ENCODE measurements around the gene RAB11FIP3.

Gene RAB11FIP3

GRCh38 chr16:401468-402348 is 23.7 kb upstream of the RAB11FIP3 start, which contains the start of gene DECR2:
TSS of gene DECR2 (plus strand) at chr16:401885. CDS start at chr16:401964, 79 bp downstream.
- peak within 1 kb of the TSS; percentile 71 for H3K4me3 ChIP-seq (ENCODE audit: low read depth, low read length)
- peak; percentile 55 for TF ChIP-seq CTCF (IDR thresholded peaks at IDR 0.05; ENCODE audit: low read depth, low read length, missing control alignments)
- peak; percentile 47 for DNase-seq (ENCODE audit: low read depth)

- no peak for DNase-seq (ENCODE audit: low read depth)
- no peak for TF ChIP-seq CTCF (IDR thresholded peaks at IDR 0.05; ENCODE audit: low read depth, low read length, missing control alignments)
- no peak overlapping the region for H3K4me3 ChIP-seq (ENCODE audit: low read depth, low read length)
Observed at GRCh38 chr16:404971-405486, 20.4 kb upstream of the RAB11FIP3 start.

GRCh38 chr16:405548-406506 is 19.6 kb upstream of the RAB11FIP3 start:
- DNase-seq (ENCODE audit: low read depth), result no peak
- TF ChIP-seq CTCF (IDR thresholded peaks at IDR 0.05; ENCODE audit: low read depth, low read length, missing control alignments), result no peak
- no peak overlapping the region for H3K4me3 ChIP-seq (ENCODE audit: low read depth, low read length)

- no peak for DNase-seq (ENCODE audit: low read depth)
- TF ChIP-seq CTCF (IDR thresholded peaks at IDR 0.05; ENCODE audit: low read depth, low read length, missing control alignments), result no peak
- no peak overlapping the region for H3K4me3 ChIP-seq (ENCODE audit: low read depth, low read length)
Observed at GRCh38 chr16:407253-407652, 18.2 kb upstream of the RAB11FIP3 start.

GRCh38 chr16:410516-411178 is 14.8 kb upstream of the RAB11FIP3 start:
- no peak for TF ChIP-seq CTCF (IDR thresholded peaks at IDR 0.05; ENCODE audit: low read depth, low read length, missing control alignments)
- no peak for DNase-seq (ENCODE audit: low read depth)
- no peak overlapping the region for H3K4me3 ChIP-seq (ENCODE audit: low read depth, low read length)

GRCh38 chr16:411576-412265 is 13.7 kb upstream of the RAB11FIP3 start:
- no peak overlapping the region for H3K4me3 ChIP-seq (ENCODE audit: low read depth, low read length)
- TF ChIP-seq CTCF (IDR thresholded peaks at IDR 0.05; ENCODE audit: low read depth, low read length, missing control alignments), result no peak
- DNase-seq (ENCODE audit: low read depth), result no peak

Data from GM12864 (cell line).